Sigmoid colon (tissue), 7 donors: ENCODE data around the gene WDFY2. TPM values are rescaled to one million over a fixed set of nuclear protein-coding genes. Genes with fewer than 3 reads are reported as not detected.

Experiments used
- DNase-seq: peaks from one replicate; pipeline ENCODE4 v3.0.0-alpha.2; 2019
- H3K27ac ChIP-seq, 4 donors: fragments of 200-600 bp; sonication (generic); one replicate each; pipeline ENCODE4 v1.5.1; 2016 to 2019; ENCODE audit warnings: mild to moderate bottlenecking in 1 of 4
- H3K27me3 ChIP-seq, 3 donors: fragments of 200-600 bp; sonication (generic); one replicate each; pipeline ENCODE4 v1.5.1; 2019; ENCODE audit warnings: mild to moderate bottlenecking in 1 of 3
- H3K36me3 ChIP-seq, 4 donors: fragments of 200-600 bp; sonication (generic); one replicate each; pipeline ENCODE4 v1.5.1; 2016 to 2019
- H3K4me1 ChIP-seq, 4 donors: fragments of 200-600 bp; sonication (generic); one replicate each; pipeline ENCODE4 v1.5.1; 2017 to 2019
- H3K4me3 ChIP-seq, 4 donors: fragments of 200-600 bp; sonication (generic); one replicate each; pipeline ENCODE4 v1.5.1; 2017 to 2019; ENCODE audit warnings: mild to moderate bottlenecking in 2 of 4, moderate library complexity in 1 of 4
- H3K9me3 ChIP-seq, 4 donors: fragments of 200-600 bp in 3 of 4; sonication (generic) in 3 of 4; one replicate each; pipeline versions ENCODE4 v1.5.1 to v1.6.1; 2013 to 2019
- EP300 ChIP-seq, 4 donors: sonication (generic); formaldehyde crosslinking; IDR thresholded peaks; one replicate each; pipeline ENCODE4 v1.6.1; 2017; ENCODE audit warnings: antibody characterized with exemption in 4 of 4
- POLR2A ChIP-seq, 2 donors: fragments of 450-650 bp; IDR thresholded peaks; one replicate each; pipeline ENCODE4 v1.6.1; 2016; ENCODE audit warnings: antibody characterized with exemption in 2 of 2, mild to moderate bottlenecking in 2 of 2, moderate library complexity in 2 of 2
- POLR2AphosphoS5 ChIP-seq, 4 donors: sonication (generic); formaldehyde crosslinking; IDR thresholded peaks; one replicate each; pipeline ENCODE4 v1.6.1; 2017; ENCODE audit warnings: antibody characterized with exemption in 4 of 4
- WGBS, 2 donors: extraction: QIAGEN DNeasy Blood & Tissue Kit; methylation state at CpG; one replicate each; pipeline ENCODE4 v1.1.7; 2013; 5-methylcytosine and 5-hydroxymethylcytosine counted together
- intact Hi-C: fragments of 100-400 bp; cut with DNase I; formaldehyde crosslinking; loops from one replicate; pipeline ENCODE4 v1.15.1; 2023
- polyA plus RNA-seq, 3 donors: library from polyadenylated mRNA; stranded (reverse); fragments of 200-250 nt; gene quantifications; one replicate each; pipeline ENCODE4 v1.2.3, GENCODE V29; 2013
- total RNA-seq, 4 donors: library from RNA; depleted of rRNA; stranded (reverse); fragments of >200 nt; gene quantifications; one replicate each; pipeline ENCODE4 v1.1.0, GENCODE V29; 2016
- TF ChIP-seq, protein P1 (sequence below), 4 experiments: fragments of 450-650 bp in 3 of 4; fragments of 200-600 bp in 1 of 4; IDR thresholded peaks; one replicate each; pipeline ENCODE4 v1.5.1; 2016 to 2019; ENCODE audit warnings: antibody characterized with exemption in 4 of 4, mild to moderate bottlenecking in 3 of 4, moderate library complexity in 2 of 4
- donor health status: healthy with polysubstance abuse.
- donor health status: Bipolar disorder and iron deficiency.
- donor health status: healthy.

Gene WDFY2, protein sequence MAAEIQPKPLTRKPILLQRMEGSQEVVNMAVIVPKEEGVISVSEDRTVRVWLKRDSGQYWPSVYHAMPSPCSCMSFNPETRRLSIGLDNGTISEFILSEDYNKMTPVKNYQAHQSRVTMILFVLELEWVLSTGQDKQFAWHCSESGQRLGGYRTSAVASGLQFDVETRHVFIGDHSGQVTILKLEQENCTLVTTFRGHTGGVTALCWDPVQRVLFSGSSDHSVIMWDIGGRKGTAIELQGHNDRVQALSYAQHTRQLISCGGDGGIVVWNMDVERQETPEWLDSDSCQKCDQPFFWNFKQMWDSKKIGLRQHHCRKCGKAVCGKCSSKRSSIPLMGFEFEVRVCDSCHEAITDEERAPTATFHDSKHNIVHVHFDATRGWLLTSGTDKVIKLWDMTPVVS
- total RNA-seq (10 to 100 TPM in 2 of 4 donors, 1 to 10 TPM in 2; 7.3 to 18.3 (median 9.9) TPM), polyA plus RNA-seq (1 to 10 TPM in 1 of 3 donors, under 1 TPM in 2; 0.60 to 2.7 (median 0.92) TPM)

DNA sequence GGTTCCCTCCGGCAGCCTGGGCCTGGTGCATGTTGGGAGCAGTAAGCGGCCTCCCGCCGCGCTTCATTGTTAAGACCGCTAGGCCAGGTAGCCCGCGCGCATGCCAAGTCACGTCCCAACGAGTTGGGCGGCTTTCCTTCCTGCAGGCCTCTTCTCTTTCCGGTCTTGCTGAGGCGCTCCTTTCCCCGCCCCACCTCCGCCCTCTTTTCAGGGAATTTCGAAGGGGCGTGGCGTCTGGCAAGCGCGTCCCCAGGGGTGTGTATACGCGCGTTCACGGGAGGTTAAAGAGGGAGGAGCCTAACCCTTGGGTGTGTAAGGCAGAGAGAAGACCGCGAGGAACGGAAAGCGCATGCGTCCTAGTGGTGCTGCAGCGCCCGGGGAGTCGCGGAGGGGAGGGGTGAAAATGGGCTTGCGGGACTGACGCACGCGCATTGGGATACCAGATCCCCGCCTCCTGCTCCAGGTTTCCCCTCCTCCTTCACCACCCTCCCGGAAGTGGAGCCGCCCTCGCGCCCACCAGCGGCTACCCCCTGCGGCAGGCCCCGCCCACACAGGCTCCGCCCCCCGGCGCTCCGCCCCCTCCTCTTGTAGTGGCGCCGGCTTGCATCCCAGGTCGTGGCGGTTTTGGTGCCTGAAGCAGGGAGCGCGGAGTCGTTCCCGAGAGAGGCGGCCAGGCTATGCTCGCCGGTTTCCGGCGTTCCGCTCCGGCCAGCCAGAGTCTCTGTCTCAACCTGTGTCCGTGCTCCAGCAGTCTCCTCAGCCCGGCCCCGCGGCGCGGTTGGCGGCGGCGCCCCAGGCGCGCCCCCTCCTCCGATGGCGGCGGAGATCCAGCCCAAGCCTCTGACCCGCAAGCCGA, at the start of gene WDFY2:
Gene WDFY2, plus strand, starts transcription at position 588 of the 856 bp plus-strand sequence. Its CDS starts 226 bp downstream, at position 814.
- 0 to 1% methylated on average over 81 of the region's 81 CpGs for WGBS, 2 donors
- peak; percentile 100 for DNase-seq
- intact Hi-C loops, result loop anchor here (1.0 to 10.0 kb wide), 8 partner anchors 41 to 1071 kb away; partner anchors contain the start of genes ALG11, ATP7B, INTS6 and SUGT1
- H3K4me3 ChIP-seq, result peak within 1 kb of the TSS; percentile 80 to 91 (median 84)
- no peaks in the 10 kb centered on the region for H3K36me3 ChIP-seq
- no peaks in the 10 kb centered on the region for H3K9me3 ChIP-seq
- H3K27me3 ChIP-seq, result no peaks in the 10 kb centered on the region
- peak within 1 kb of the TSS; percentile 93 to 98 (median 94) for H3K27ac ChIP-seq
- TF ChIP-seq POLR2AphosphoS5 (IDR thresholded peaks at IDR 0.05), result peak; percentile 86 to 98 (median 90)
- peak; percentile 59 to 76 for TF ChIP-seq POLR2A (IDR thresholded peaks at IDR 0.05)
- TF ChIP-seq EP300 (IDR thresholded peaks at IDR 0.05), result peak in 1 of 4 donors; percentile 56
- TF ChIP-seq, protein P1, sequence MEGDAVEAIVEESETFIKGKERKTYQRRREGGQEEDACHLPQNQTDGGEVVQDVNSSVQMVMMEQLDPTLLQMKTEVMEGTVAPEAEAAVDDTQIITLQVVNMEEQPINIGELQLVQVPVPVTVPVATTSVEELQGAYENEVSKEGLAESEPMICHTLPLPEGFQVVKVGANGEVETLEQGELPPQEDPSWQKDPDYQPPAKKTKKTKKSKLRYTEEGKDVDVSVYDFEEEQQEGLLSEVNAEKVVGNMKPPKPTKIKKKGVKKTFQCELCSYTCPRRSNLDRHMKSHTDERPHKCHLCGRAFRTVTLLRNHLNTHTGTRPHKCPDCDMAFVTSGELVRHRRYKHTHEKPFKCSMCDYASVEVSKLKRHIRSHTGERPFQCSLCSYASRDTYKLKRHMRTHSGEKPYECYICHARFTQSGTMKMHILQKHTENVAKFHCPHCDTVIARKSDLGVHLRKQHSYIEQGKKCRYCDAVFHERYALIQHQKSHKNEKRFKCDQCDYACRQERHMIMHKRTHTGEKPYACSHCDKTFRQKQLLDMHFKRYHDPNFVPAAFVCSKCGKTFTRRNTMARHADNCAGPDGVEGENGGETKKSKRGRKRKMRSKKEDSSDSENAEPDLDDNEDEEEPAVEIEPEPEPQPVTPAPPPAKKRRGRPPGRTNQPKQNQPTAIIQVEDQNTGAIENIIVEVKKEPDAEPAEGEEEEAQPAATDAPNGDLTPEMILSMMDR (IDR thresholded peaks at IDR 0.05), result no peak
- H3K4me1 ChIP-seq, result peaks cover 0 to 25% (median 20%) of the 10 kb centered on the region in 4 donors

- H3K27ac ChIP-seq, result peak overlapping the region in 3 of 4 donors; percentile 64 to 70 (median 67)
- intact Hi-C loops, result no loop called here
- WGBS, 2 donors, result 83 to 88% methylated on average over 9 of the region's 9 CpGs
Observed at GRCh38 chr13:51538591-51539179, 45.6 kb upstream of the WDFY2 start.

GRCh38 chr13:51539887-51540286, 44.4 kb upstream of the WDFY2 start:
- Histone ChIP-seq H3K4me1 (peaks cover 0 to 54% (median 47%) of the 10 kb centered on the region in 4 donors), H3K36me3 (no peaks in the 10 kb centered on the region), H3K9me3 (no peaks in the 10 kb centered on the region), H3K27me3 (no peaks in the 10 kb centered on the region), H3K27ac (peak overlapping the region; percentile 41 to 70 (median 66)), H3K4me3 (no peak overlapping the region)
- intact Hi-C loops, result loop anchor here (5.0 kb wide), 1 partner anchor 88 kb away; the partner anchor contains the start of gene INTS6
- TF ChIP-seq, protein P1 (IDR thresholded peaks at IDR 0.05), result no peak
- no peak for TF ChIP-seq POLR2A (IDR thresholded peaks at IDR 0.05)
- peak in 3 of 4 donors; percentile 56 to 68 (median 65) for TF ChIP-seq POLR2AphosphoS5 (IDR thresholded peaks at IDR 0.05)
- no peak for TF ChIP-seq EP300 (IDR thresholded peaks at IDR 0.05)
- DNase-seq, result no peak
- WGBS, 2 donors, result 70 to 87% methylated on average over 2 of the region's 2 CpGs

More at GRCh38 chr13:51538591-51539179, 45.6 kb upstream of the WDFY2 start:
- H3K36me3 ChIP-seq, result no peaks in the 10 kb centered on the region
- H3K4me1 ChIP-seq, result peaks cover 0 to 54% (median 47%) of the 10 kb centered on the region in 4 donors
- H3K9me3 ChIP-seq, result no peaks in the 10 kb centered on the region
- TF ChIP-seq POLR2AphosphoS5 (IDR thresholded peaks at IDR 0.05) (no peak), POLR2A (IDR thresholded peaks at IDR 0.05) (no peak), EP300 (IDR thresholded peaks at IDR 0.05) (no peak)
- TF ChIP-seq, protein P1 (IDR thresholded peaks at IDR 0.05), result no peak
- H3K27me3 ChIP-seq, result no peaks in the 10 kb centered on the region
- no peak for DNase-seq
- no peak overlapping the region for H3K4me3 ChIP-seq

DNA sequence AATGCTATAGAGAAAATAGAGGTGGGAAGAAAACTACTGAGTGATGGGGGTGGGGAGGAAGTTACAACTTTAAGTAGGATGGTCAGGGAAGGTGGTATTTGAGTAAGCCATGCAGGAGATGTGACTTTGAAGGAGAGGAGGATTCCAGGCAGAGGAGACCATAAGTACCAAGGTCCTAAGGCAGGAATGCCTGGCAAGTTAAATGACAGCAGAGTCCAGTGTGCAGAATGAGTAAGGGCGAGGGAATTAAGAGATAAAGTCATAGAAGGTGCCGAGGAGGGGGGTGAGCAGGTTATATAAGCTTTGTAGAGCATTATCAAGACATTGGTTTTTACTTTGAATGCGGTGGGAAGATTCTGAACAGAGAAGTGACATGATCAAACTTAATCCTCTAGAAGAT, 43.2 kb upstream of the WDFY2 start:
- Histone ChIP-seq H3K27ac (peak overlapping the region in 3 of 4 donors; percentile 64 to 70 (median 67)), H3K4me1 (peaks cover 0 to 54% (median 47%) of the 10 kb centered on the region in 4 donors), H3K27me3 (no peaks in the 10 kb centered on the region), H3K4me3 (no peak overlapping the region), H3K9me3 (no peaks in the 10 kb centered on the region), H3K36me3 (no peaks in the 10 kb centered on the region)
- 52 to 85% methylated on average over 3 of the region's 3 CpGs for WGBS, 2 donors
- TF ChIP-seq POLR2AphosphoS5 (IDR thresholded peaks at IDR 0.05), result no peak
- TF ChIP-seq, protein P1 (IDR thresholded peaks at IDR 0.05), result no peak
- TF ChIP-seq EP300 (IDR thresholded peaks at IDR 0.05), result no peak
- no peak for TF ChIP-seq POLR2A (IDR thresholded peaks at IDR 0.05)
- no peak for DNase-seq
- intact Hi-C loops, result loop anchor here (5.0 kb wide), 1 partner anchor 89 kb away; the partner anchor contains the start of gene INTS6
